Endothelial cell of umbilical vein (primary cell): Measurements from ENCODE around the gene TBC1D24. TPM values are rescaled to one million over a fixed set of nuclear protein-coding genes. Genes with fewer than 3 reads are reported as not detected.

Experiments
- BruUV-seq: library from RNA; stranded (reverse); fragments of 400-500 nt; replicated peaks from 2 replicates; lab custom pipeline; 2021; lab: Mats Ljungman, UMichigan
- CTCF ChIA-PET: fragments of 300-600, 350-600 bp; sonication (Branson Sonifier 250); formaldehyde crosslinking; loops from one replicate; lab custom pipeline; 2021; ENCODE audit warnings: antibody characterized with exemption, inconsistent platforms; lab: Charles Lee
- POLR2A ChIA-PET: fragments of 300-600, 350-600 bp; sonication (Branson Sonifier 250); formaldehyde crosslinking; loops from one replicate; lab custom pipeline; 2021; ENCODE audit warnings: antibody characterized with exemption, inconsistent platforms; lab: Charles Lee
- DNase-seq: peaks from one replicate; pipeline ENCODE4 v3.0.0-alpha.2; 2011; ENCODE audit warnings: low read depth, low spot score
- FAIRE-seq: peaks from 2 replicates; lab custom pipeline; 2011; peaks lifted over from hg19 to GRCh38; lab: Jason Lieb, UNC
- H2AFZ ChIP-seq: 2 replicates; pipeline ENCODE4 v1.6.0; 2012; ENCODE audit warnings: low read depth, low read length, control low read depth, inconsistent platforms
- H3K27ac ChIP-seq: 2 replicates; pipeline ENCODE4 v1.5.1; 2011; ENCODE audit warnings: low read depth, mild to moderate bottlenecking, control low read depth, low read length, moderate library complexity; ENCODE audit not compliant: insufficient read depth
- H3K27me3 ChIP-seq, 2 experiments: 2 replicates each; pipeline versions ENCODE4 v1.6.0 to v1.6.1; 2011; ENCODE audit warnings: low read length in 2 of 2, mixed read lengths in 1 of 2; ENCODE audit not compliant: control insufficient read depth in 2 of 2, insufficient read depth in 2 of 2
- H3K36me3 ChIP-seq, 2 experiments: 2 replicates in 1 of 2; 3 replicates in 1 of 2; pipeline ENCODE4 v1.5.1; 2011; ENCODE audit warnings: low read length in 2 of 2, mild to moderate bottlenecking in 1 of 2, moderate library complexity in 1 of 2; ENCODE audit not compliant: control insufficient read depth in 2 of 2, insufficient read depth in 2 of 2; ENCODE audit errors: extremely low read depth in 1 of 2
- H3K4me1 ChIP-seq: 3 replicates; pipeline ENCODE4 v1.5.1; 2011; ENCODE audit warnings: mild to moderate bottlenecking, low read length; ENCODE audit not compliant: control insufficient read depth, insufficient read depth; ENCODE audit errors: extremely low read depth
- H3K4me2 ChIP-seq: 2 replicates; pipeline ENCODE4 v1.6.1; 2011; ENCODE audit warnings: low read length, control low read depth, mixed read lengths; ENCODE audit not compliant: insufficient read depth
- H3K4me3 ChIP-seq, 3 experiments: fragments of 200-600 bp in 1 of 3; sonication (generic), shearing (Covaris generic) in 1 of 3; replicated peaks in 1 of 3; 2 replicates each; pipeline ENCODE4 v1.5.1; 2011 to 2016; ENCODE audit warnings: control low read depth in 3 of 3, low read length in 3 of 3, mild to moderate bottlenecking in 2 of 3, inconsistent platforms in 1 of 3, low read depth in 1 of 3, moderate library complexity in 1 of 3; ENCODE audit not compliant: insufficient read depth in 1 of 3
- H3K79me2 ChIP-seq: 2 replicates; pipeline ENCODE4 v1.6.0; 2012; ENCODE audit warnings: low read length, inconsistent platforms; ENCODE audit not compliant: control insufficient read depth, insufficient read depth
- H3K9ac ChIP-seq: replicated peaks from 2 replicates; pipeline ENCODE3; 2011; ENCODE audit warnings: low read length, control low read depth; ENCODE audit not compliant: insufficient read depth; ENCODE audit errors: extremely low read depth
- H3K9me1 ChIP-seq: replicated peaks from 3 replicates; pipeline ENCODE4 v1.6.0; 2011; ENCODE audit warnings: mild to moderate bottlenecking, low read length; ENCODE audit not compliant: control insufficient read depth, insufficient read depth; ENCODE audit errors: extremely low read depth
- H3K9me3 ChIP-seq: replicated peaks from 2 replicates; pipeline ENCODE4 v1.5.1; 2012; ENCODE audit warnings: low read length, inconsistent platforms; ENCODE audit not compliant: control insufficient read depth, insufficient read depth
- H4K20me1 ChIP-seq: replicated peaks from 2 replicates; pipeline ENCODE3; 2011; ENCODE audit warnings: mild to moderate bottlenecking, low read length; ENCODE audit not compliant: control insufficient read depth, insufficient read depth; ENCODE audit errors: extremely low read depth
- CTCF ChIP-seq, 2 donors: IDR thresholded peaks; 1 replicate in 1 of 2; 2 replicates in 1 of 2; pipeline ENCODE4 v1.5.1; 2011; ENCODE audit warnings: low read length in 2 of 2, mild to moderate bottlenecking in 2 of 2, moderate library complexity in 2 of 2, control low read depth in 1 of 2, inconsistent platforms in 1 of 2, low read depth in 1 of 2; ENCODE audit not compliant: insufficient read depth in 1 of 2; ENCODE audit errors: extremely low read depth in 1 of 2
- EZH2 ChIP-seq: IDR thresholded peaks from 2 replicates; pipeline ENCODE4 v1.6.1; 2012; ENCODE audit warnings: borderline replicate concordance, low read depth, mild to moderate bottlenecking, moderate library complexity, low read length, inconsistent platforms; ENCODE audit not compliant: severe bottlenecking
- GATA2 ChIP-seq: IDR thresholded peaks from 2 replicates; pipeline ENCODE4 v1.7.0; 2011; ENCODE audit warnings: low read depth, mild to moderate bottlenecking, moderate library complexity, mixed read lengths, low read length; ENCODE audit not compliant: insufficient read length, insufficient read depth
- JUN ChIP-seq: IDR thresholded peaks from 2 replicates; pipeline ENCODE4 v1.6.1; 2011; ENCODE audit warnings: borderline replicate concordance, low read depth; ENCODE audit not compliant: insufficient read length, insufficient read depth
- POLR2A ChIP-seq: IDR thresholded peaks from 2 replicates; pipeline ENCODE4 v1.6.1; 2012; ENCODE audit warnings: low read depth, mild to moderate bottlenecking, control low read depth, low read length
- dilution Hi-C: fragments of 300-500 bp; cut with MboI; formaldehyde crosslinking; loops from one replicate; pipeline ENCODE4 v1.15.0; 2019; ENCODE audit warnings: low sequenced_read_pairs; ENCODE audit not compliant: extremely low pct_ligation_motif_present
- intact Hi-C: fragments of 100-400 bp; cut with micrococcal nuclease; formaldehyde crosslinking; loops from one replicate; pipeline ENCODE4 v1.10.0; 2022
- polyA plus RNA-seq, 4 experiments: library from polyadenylated mRNA; depleted of rRNA in 3 of 4; stranded (reverse) in 3 of 4; unstranded in 1 of 4; fragments of >200 nt; gene quantifications; 2 replicates each; pipeline versions ENCODE4 v1.2.1 to v1.2.3, GENCODE V29; 2011 to 2012; ENCODE audit warnings: missing spikeins in 1 of 4
- total RNA-seq: library from RNA; stranded (reverse); gene quantifications from 2 replicates; pipeline ENCODE4 v1.2.3, GENCODE V29; 2021
- TF ChIP-seq, protein P1 (sequence below): IDR thresholded peaks from 2 replicates; pipeline ENCODE4 v1.6.1; 2011; ENCODE audit not compliant: insufficient read depth, insufficient read length

TBC1D24 gene
- total and polyA plus RNA-seq, 2 donors (not counting 3 experiments of a cell fraction or from before 2014, with no cell fraction given): 8.1 to 22.8 TPM

DNA sequence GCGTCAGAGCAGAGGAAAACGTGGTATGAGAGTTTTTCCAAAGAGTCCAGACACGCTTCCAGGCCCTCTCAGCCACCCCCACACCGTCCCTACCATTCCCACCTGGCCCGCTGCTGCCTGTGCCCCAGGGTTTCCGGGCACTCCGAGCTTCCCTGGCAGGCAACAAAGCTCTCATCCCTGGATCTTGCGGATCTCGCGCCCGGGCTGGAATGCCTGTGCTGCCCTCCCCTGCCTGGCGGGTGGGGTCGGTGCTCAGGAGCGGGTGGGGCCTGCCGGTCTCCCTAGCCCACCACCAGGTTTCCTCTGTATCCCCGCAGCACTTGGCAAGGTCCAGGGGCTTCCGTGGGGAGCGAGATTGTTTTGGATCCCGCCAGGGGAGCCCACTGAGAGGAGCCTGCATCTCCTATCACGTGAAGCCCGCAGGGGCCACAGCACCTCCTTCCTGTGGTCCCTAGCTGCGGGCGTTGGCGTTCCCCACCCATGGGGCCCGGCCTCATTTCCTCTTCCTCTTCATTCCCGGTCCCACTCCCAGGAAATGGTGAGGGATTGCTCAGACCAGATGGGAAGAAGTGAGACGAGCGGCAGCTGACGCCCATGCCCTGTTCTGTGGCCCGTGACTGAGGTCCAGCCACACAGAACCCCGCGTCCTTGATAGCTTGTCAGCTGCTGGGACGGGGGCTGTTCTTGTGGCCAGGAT, 11.0 kb downstream of the TBC1D24 start:
- H3K9me1 ChIP-seq: no peaks in the 10 kb centered on the region
- no peaks in the 10 kb centered on the region for H4K20me1 ChIP-seq
- peaks cover 6% of the 10 kb centered on the region for H3K79me2 ChIP-seq
- POLR2A ChIA-PET: no interaction called here
- H3K9me3 ChIP-seq: no peaks in the 10 kb centered on the region
- no peak overlapping the region for H3K27ac ChIP-seq
- FAIRE-seq (no peak), DNase-seq (no peak)
- intact Hi-C loops (loop anchor here (1.0 kb wide), 1 partner anchor 26 kb away; no protein-coding TSS in a partner anchor), dilution Hi-C loops (no loop called here)
- no TSS peak for BruUV-seq
- H3K27me3 ChIP-seq: no peaks in the 10 kb centered on the region
- no peak overlapping the region for H2AFZ ChIP-seq
- no peaks in the 10 kb centered on the region for H3K36me3 ChIP-seq
- TF ChIP-seq, protein P1, sequence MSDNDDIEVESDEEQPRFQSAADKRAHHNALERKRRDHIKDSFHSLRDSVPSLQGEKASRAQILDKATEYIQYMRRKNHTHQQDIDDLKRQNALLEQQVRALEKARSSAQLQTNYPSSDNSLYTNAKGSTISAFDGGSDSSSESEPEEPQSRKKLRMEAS: no peak
- TF ChIP-seq EZH2: no peak
- TF ChIP-seq CTCF (IDR thresholded peaks at IDR 0.05; ENCODE audit: extremely low read depth in 1 of 2, insufficient read depth in 1 of 2, low read depth in 1 of 2, low read length in 2 of 2): no peak
- no peak for TF ChIP-seq GATA2
- TF ChIP-seq POLR2A: no peak
- no peak for TF ChIP-seq JUN
- H3K4me3 ChIP-seq: no peak overlapping the region
- no peak overlapping the region for H3K9ac ChIP-seq
- CTCF ChIA-PET: interaction anchor here (1.2 to 3.0 kb wide), 2 partner anchors 11 to 15 kb away, joined by 7 to 14 read pairs; partner anchors contain the start of gene TBC1D24
- no peaks in the 10 kb centered on the region for H3K4me1 ChIP-seq
- no peak overlapping the region for H3K4me2 ChIP-seq
